Measurements from ENCODE around the gene ADGB. TPM values are rescaled to one million over a fixed set of nuclear protein-coding genes. Genes with fewer than 3 reads are reported as not detected.
"Not testable (repeated sequence)": the region's sequence is repeated elsewhere in the genome, so short reads cannot be mapped to it uniquely, and the experiment has no call there.

Gene ADGB
- total RNA-seq, 2 experiments from 2014 or later, result not detected

- Mint-ChIP-seq H3K4me1 (peaks cover 2% of the 10 kb centered on the region), H3K27ac (no peak overlapping the region), H3K36me3 (no peaks in the 10 kb centered on the region), H3K27me3 (peaks cover 9% of the 10 kb centered on the region), H3K4me3 (no peak overlapping the region), H3K9me3 (no peaks in the 10 kb centered on the region)
- POLR2A ChIA-PET, result no interaction called here
- ATAC-seq (ENCODE audit: low read depth) (no peak), DNase-seq (no peak)
These were observed 228.6 kb downstream of the ADGB start for GRCh38 chr6:146827216-146827928.

GRCh38 chr6:146829792-146830565, 231.2 kb downstream of the ADGB start:
- Mint-ChIP-seq H3K9me3 (no peaks in the 10 kb centered on the region), H3K27me3 (peaks cover 6% of the 10 kb centered on the region), H3K27ac (no peak overlapping the region), H3K4me3 (no peak overlapping the region), H3K4me1 (peaks cover 2% of the 10 kb centered on the region), H3K36me3 (no peaks in the 10 kb centered on the region)
- DNase-seq (no peak), ATAC-seq (ENCODE audit: low read depth) (no peak)
- POLR2A ChIA-PET, result no interaction called here

- Mint-ChIP-seq H3K27me3 (peaks cover 19% of the 10 kb centered on the region), H3K36me3 (no peaks in the 10 kb centered on the region), H3K4me1 (peaks cover 2% of the 10 kb centered on the region), H3K4me3 (no peak overlapping the region), H3K27ac (no peak overlapping the region), H3K9me3 (no peaks in the 10 kb centered on the region)
- DNase-seq, result no peak
- POLR2A ChIA-PET, result no interaction called here
- no peak for ATAC-seq (ENCODE audit: low read depth)
These were observed 234.4 kb downstream of the ADGB start for GRCh38 chr6:146833157-146833556.

GRCh38 chr6:146840216-146840615, 241.4 kb downstream of the ADGB start:
- Mint-ChIP-seq H3K9me3 (peaks cover 7% of the 10 kb centered on the region), H3K4me3 (no peak overlapping the region), H3K27ac (no peak overlapping the region), H3K27me3 (peaks cover 13% of the 10 kb centered on the region), H3K36me3 (no peaks in the 10 kb centered on the region), H3K4me1 (no peaks in the 10 kb centered on the region)
- no peak for DNase-seq
- POLR2A ChIA-PET, result no interaction called here
- ATAC-seq (ENCODE audit: low read depth), result no peak

DNA sequence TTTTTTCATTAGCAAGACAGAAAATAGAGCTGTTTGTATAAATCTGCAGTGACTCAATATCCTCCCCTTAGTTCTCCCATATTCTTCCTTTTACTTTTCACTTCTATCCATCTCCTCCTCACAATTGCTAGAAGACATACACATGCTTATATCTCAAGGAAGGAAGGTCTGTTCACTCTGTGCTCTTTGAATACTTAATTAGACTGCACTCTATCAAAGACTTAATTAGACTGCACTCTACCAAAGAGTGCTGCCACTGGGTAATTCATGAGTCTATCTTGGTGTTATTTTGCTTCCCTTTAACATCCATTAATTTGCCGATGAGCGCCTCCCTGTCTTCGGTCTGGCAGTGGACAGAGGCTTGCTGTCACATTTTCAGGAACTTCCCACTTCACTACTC, 241.9 kb downstream of the ADGB start:
- DNase-seq (no peak), ATAC-seq (ENCODE audit: low read depth) (no peak)
- no peak overlapping the region for H3K27ac Mint-ChIP-seq
- H3K27me3 Mint-ChIP-seq, result peaks cover 11% of the 10 kb centered on the region
- H3K4me3 Mint-ChIP-seq, result no peak overlapping the region
- H3K4me1 Mint-ChIP-seq, result no peaks in the 10 kb centered on the region
- POLR2A ChIA-PET, result no interaction called here
- peaks cover 9% of the 10 kb centered on the region for H3K9me3 Mint-ChIP-seq
- H3K36me3 Mint-ChIP-seq, result no peaks in the 10 kb centered on the region

DNA sequence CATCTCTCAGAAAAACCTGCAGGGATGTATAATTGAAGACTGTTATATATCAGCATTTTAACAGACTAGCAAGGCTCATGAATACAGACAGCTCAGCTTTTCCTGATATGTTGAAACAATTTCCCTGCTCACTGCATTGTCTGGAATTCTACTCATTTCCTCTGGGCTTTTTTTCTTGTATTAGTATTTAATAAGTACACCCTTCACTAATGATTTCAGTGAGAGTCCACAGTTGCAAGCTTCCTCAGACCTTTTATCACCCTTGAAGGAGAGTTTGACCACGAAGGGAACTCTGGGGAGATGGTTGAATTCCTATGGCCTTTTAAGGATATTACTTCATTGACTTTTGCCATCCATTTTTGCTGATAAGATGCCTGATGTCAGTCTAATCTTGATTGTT, 248.7 kb downstream of the ADGB start:
- peaks cover 4% of the 10 kb centered on the region for H3K27me3 Mint-ChIP-seq
- H3K36me3 Mint-ChIP-seq, result no peaks in the 10 kb centered on the region
- DNase-seq, result no peak

DNA sequence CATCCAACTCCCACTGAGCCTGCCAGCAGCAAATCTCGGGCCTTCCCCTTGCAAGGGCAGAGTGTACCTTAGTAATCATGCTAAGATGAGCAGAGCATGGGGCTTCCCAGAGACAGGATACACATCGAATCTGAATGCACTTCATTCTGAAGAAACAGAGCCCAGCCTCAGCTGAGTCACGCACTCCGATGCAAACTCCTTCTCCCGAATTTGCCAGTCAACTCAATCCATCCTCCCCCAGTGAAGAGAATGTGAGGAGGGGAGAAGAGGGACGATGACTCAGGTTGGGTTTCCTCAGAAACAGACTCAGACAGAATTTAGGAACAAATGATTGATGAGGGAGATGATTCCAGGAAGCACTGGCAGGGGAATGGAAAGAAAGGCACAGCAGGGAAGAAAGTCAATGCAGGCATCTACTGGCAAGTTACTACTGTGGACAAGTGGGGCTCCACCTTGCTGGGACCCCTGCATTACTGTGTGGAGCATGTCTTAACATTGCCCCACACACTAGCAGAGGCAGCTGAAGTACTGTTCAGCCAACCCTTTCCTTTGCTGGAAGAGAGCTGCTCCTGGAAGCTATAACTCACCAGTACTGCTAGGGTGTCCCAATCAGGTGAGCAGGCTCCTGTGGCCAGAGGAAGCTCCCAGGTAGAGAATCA, 251.6 kb downstream of the ADGB start:
- POLR2A ChIA-PET, result no interaction called here
- Mint-ChIP-seq H3K4me1 (peaks cover 14% of the 10 kb centered on the region), H3K27me3 (peaks cover 4% of the 10 kb centered on the region), H3K27ac (no peak overlapping the region), H3K9me3 (peaks cover 15% of the 10 kb centered on the region), H3K4me3 (no peak overlapping the region), H3K36me3 (peaks cover 3% of the 10 kb centered on the region)
- ATAC-seq (ENCODE audit: low read depth) (no peak), DNase-seq (no peak)

More for the DNA sequence above, 248.7 kb downstream of the ADGB start:
- Mint-ChIP-seq H3K4me1 (peaks cover 13% of the 10 kb centered on the region), H3K9me3 (peaks cover 18% of the 10 kb centered on the region), H3K27ac (no peak overlapping the region), H3K4me3 (no peak overlapping the region)
- no peak for ATAC-seq (ENCODE audit: low read depth)
- POLR2A ChIA-PET, result no interaction called here

GRCh38 chr6:146850981-146851380, 252.2 kb downstream of the ADGB start:
- DNase-seq (no peak), ATAC-seq (ENCODE audit: low read depth) (no peak)
- POLR2A ChIA-PET, result no interaction called here
- Mint-ChIP-seq H3K4me1 (peaks cover 14% of the 10 kb centered on the region), H3K36me3 (peaks cover 3% of the 10 kb centered on the region), H3K27ac (no peak overlapping the region), H3K9me3 (peaks cover 12% of the 10 kb centered on the region), H3K4me3 (no peak overlapping the region), H3K27me3 (peaks cover 4% of the 10 kb centered on the region)

DNA sequence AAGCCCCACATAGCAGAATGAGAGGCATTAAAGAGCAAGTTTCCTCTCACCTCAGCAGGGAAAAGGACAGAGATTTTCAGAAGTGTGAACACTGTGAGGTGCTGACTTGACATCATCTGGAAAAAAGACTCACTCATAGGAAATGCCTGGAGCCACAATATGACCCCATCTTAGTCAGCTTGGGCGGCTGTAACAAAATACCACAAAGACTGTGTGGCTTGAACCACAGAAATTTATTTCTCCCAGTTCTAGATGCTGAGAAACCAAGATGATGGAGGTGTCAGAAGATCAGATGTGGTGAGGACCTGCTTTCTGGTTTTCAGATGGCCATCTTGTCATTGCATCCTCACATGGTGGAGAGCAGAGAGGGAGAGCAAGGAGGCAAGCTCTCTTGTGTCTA, 253.1 kb downstream of the ADGB start:
- H3K36me3 Mint-ChIP-seq, result peaks cover 3% of the 10 kb centered on the region
- H3K27me3 Mint-ChIP-seq, result peaks cover 4% of the 10 kb centered on the region
- no peak for DNase-seq
- peaks cover 14% of the 10 kb centered on the region for H3K4me1 Mint-ChIP-seq
- POLR2A ChIA-PET, result no interaction called here
- H3K4me3 Mint-ChIP-seq, result no peak overlapping the region
- H3K9me3 Mint-ChIP-seq, result peaks cover 9% of the 10 kb centered on the region
- no peak overlapping the region for H3K27ac Mint-ChIP-seq
- peak; percentile 72 for ATAC-seq (ENCODE audit: low read depth)

- H3K4me1 Mint-ChIP-seq, result peaks cover 20% of the 10 kb centered on the region
- POLR2A ChIA-PET; ATAC-seq (ENCODE audit: low read depth): not testable (repeated sequence)
These were observed 255.9 kb downstream of the ADGB start for GRCh38 chr6:146854521-146855255.

DNA sequence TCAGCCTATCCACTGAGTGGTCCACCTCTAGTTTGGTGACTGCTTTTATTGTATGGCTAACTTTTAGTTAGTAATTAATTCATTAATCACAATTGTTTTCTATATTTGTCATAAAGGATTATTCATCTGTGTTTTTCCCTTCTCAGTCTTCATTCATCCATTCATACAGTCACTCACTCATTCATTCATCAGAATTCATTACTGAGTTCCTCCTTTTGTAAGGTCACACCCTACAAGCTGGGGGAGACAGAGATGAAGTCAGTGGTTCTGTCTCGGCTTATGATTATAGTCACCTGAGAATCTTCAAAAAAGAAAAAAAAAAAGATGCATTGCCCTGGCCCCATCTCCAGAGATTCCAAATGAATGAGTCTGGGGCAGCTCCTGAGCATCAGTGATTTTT, 257.1 kb downstream of the ADGB start:
- H3K36me3 Mint-ChIP-seq, result peaks cover 3% of the 10 kb centered on the region
- POLR2A ChIA-PET, result no interaction called here
- ATAC-seq (ENCODE audit: low read depth) (no peak), DNase-seq (no peak)
- H3K4me3 Mint-ChIP-seq, result no peak overlapping the region
- no peak overlapping the region for H3K27ac Mint-ChIP-seq
- peaks cover 3% of the 10 kb centered on the region for H3K9me3 Mint-ChIP-seq
- H3K27me3 Mint-ChIP-seq, result no peaks in the 10 kb centered on the region
- H3K4me1 Mint-ChIP-seq, result peaks cover 16% of the 10 kb centered on the region

More at GRCh38 chr6:146854521-146855255, 255.9 kb downstream of the ADGB start:
- not testable (repeated sequence) for H3K9me3 Mint-ChIP-seq, DNase-seq, H3K27ac Mint-ChIP-seq, H3K36me3 Mint-ChIP-seq, H3K27me3 Mint-ChIP-seq, H3K4me3 Mint-ChIP-seq

DNA sequence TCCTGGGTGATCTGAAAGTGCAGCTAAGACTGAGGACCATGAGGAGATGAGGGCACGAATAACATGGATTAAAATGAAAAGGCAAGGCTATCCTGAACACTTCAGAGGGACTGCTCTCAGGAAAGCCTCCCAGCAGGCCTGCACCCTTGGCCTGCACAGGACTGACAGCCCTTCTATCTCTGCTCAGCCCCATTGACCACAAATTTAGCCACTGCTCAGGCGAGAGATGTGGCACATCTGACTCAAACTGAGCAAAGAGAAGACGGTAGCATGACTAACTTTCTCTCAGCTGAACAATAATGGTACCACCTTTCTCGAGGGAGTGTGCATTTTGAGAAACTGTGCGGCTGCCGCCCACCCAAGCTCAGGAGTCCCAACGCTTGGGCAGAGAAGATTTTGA, 257.5 kb downstream of the ADGB start:
- ATAC-seq (ENCODE audit: low read depth), result no peak
- Mint-ChIP-seq H3K36me3 (peaks cover 3% of the 10 kb centered on the region), H3K27ac (no peak overlapping the region), H3K27me3 (no peaks in the 10 kb centered on the region), H3K4me3 (no peak overlapping the region), H3K9me3 (peaks cover 3% of the 10 kb centered on the region), H3K4me1 (peaks cover 16% of the 10 kb centered on the region)
- POLR2A ChIA-PET, result no interaction called here
- DNase-seq, result no peak

GRCh38 chr6:146857180-146857979, 258.6 kb downstream of the ADGB start:
- DNase-seq (peak; percentile 83), ATAC-seq (ENCODE audit: low read depth) (peak; percentile 92)
- Mint-ChIP-seq H3K27ac (no peak overlapping the region), H3K27me3 (no peaks in the 10 kb centered on the region), H3K4me1 (peaks cover 7% of the 10 kb centered on the region), H3K9me3 (peaks cover 3% of the 10 kb centered on the region), H3K4me3 (peak overlapping the region; percentile 2), H3K36me3 (peaks cover 3% of the 10 kb centered on the region)
- POLR2A ChIA-PET, result no interaction called here
